ENCODE results near the gene CDC42BPB. TPM values are rescaled to one million over a fixed set of nuclear protein-coding genes. Genes with fewer than 3 reads are reported as not detected.

Gene CDC42BPB
- total and polyA plus RNA-seq, 11 donors: 31.1 to 124 (median 68.9) TPM

- TF ChIP-seq POLR2A (IDR thresholded peaks at IDR 0.05) (no peak), CTCF (IDR thresholded peaks at IDR 0.05) (no peak)
Observed at GRCh38 chr14:102909911-102910310, 147.4 kb downstream of the CDC42BPB start.

GRCh38 chr14:102909462-102909861 lies 147.9 kb downstream of the CDC42BPB start:
- no peaks in the 10 kb centered on the region for H3K4me1 ChIP-seq
- H3K9me3 ChIP-seq: no peaks in the 10 kb centered on the region
- DNase-seq (no peak), ATAC-seq (no peak)
- TF ChIP-seq CTCF (IDR thresholded peaks at IDR 0.05) (no peak), POLR2A (IDR thresholded peaks at IDR 0.05) (no peak)
- WGBS, 4 donors: 86 to 91% (median 88%) methylated on average over 10 of the region's 10 CpGs
- intact Hi-C loops (cut with DNase I): loop anchor here in 1 of 10 donors (5.0 kb wide), 1 partner anchor 132 kb away; the partner anchor contains the start of gene TRAF3
- no peaks in the 10 kb centered on the region for H3K27me3 ChIP-seq
- no peak overlapping the region for H3K4me3 ChIP-seq
- H3K27ac ChIP-seq: no peak overlapping the region
- H3K36me3 ChIP-seq: peaks cover 0 to 27% (median 12%) of the 10 kb centered on the region in 9 donors

More at GRCh38 chr14:102909911-102910310, 147.4 kb downstream of the CDC42BPB start:
- ATAC-seq (no peak), DNase-seq (peak in 1 of 5 donors; percentile 43)
- no peaks in the 10 kb centered on the region for H3K9me3 ChIP-seq
- H3K4me1 ChIP-seq: no peaks in the 10 kb centered on the region
- peaks cover 0 to 25% (median 12%) of the 10 kb centered on the region in 9 donors for H3K36me3 ChIP-seq
- H3K4me3 ChIP-seq: no peak overlapping the region
- H3K27me3 ChIP-seq: no peaks in the 10 kb centered on the region
- no peak overlapping the region for H3K27ac ChIP-seq
- intact Hi-C loops (cut with DNase I): loop anchor here in 5 of 10 donors (5.0 to 10.0 kb wide), 5 partner anchors 133 to 475 kb away; partner anchors contain the start of gene TRAF3 (in 1 of the 5)
- 88 to 95% (median 91%) methylated on average over 6 to 10 of the region's 10 CpGs for WGBS, 4 donors

- 93 to 96% (median 95%) methylated on average over 23 to 29 of the region's 29 CpGs for WGBS, 4 donors
- intact Hi-C loops (cut with DNase I): loop anchor here in 1 of 10 donors (5.0 kb wide), 1 partner anchor 132 kb away; the partner anchor contains the start of gene TRAF3
- no peak for ATAC-seq
- Histone ChIP-seq H3K9me3 (no peaks in the 10 kb centered on the region), H3K4me1 (no peaks in the 10 kb centered on the region), H3K27ac (no peak overlapping the region), H3K36me3 (peaks cover 0 to 32% (median 13%) of the 10 kb centered on the region in 9 donors), H3K27me3 (no peaks in the 10 kb centered on the region), H3K4me3 (no peak overlapping the region)
- no peak for TF ChIP-seq CTCF (IDR thresholded peaks at IDR 0.05)
- no peak for TF ChIP-seq POLR2A (IDR thresholded peaks at IDR 0.05)
- DNase-seq: no peak
Observed at GRCh38 chr14:102908766-102909455, 148.4 kb downstream of the CDC42BPB start.

GRCh38 chr14:102907980-102908730 lies 149.2 kb downstream of the CDC42BPB start:
- WGBS, 4 donors: 94 to 96% (median 96%) methylated on average over 19 to 23 of the region's 23 CpGs
- Histone ChIP-seq H3K4me3 (no peak overlapping the region), H3K27me3 (no peaks in the 10 kb centered on the region), H3K9me3 (no peaks in the 10 kb centered on the region), H3K4me1 (no peaks in the 10 kb centered on the region), H3K36me3 (peaks cover 0 to 40% (median 19%) of the 10 kb centered on the region in 9 donors), H3K27ac (no peak overlapping the region)
- no peak for ATAC-seq
- TF ChIP-seq POLR2A (IDR thresholded peaks at IDR 0.05) (no peak), CTCF (IDR thresholded peaks at IDR 0.05) (no peak)
- intact Hi-C loops (cut with DNase I): loop anchor here in 1 of 10 donors (5.0 kb wide), 1 partner anchor 131 kb away; the partner anchor contains the start of gene TRAF3
- peak in 1 of 5 donors; percentile 16 for DNase-seq
